AG04450 (cell line): Measurements from ENCODE around the gene ADAMTS19. TPM values are rescaled to one million over a fixed set of nuclear protein-coding genes. Genes with fewer than 3 reads are reported as not detected.

Experiments
- CTCF ChIA-PET: fragments of 300-600, 350-600 bp; formaldehyde crosslinking; extraction: SDS; loops from one replicate; lab custom pipeline; 2022; ENCODE audit warnings: antibody characterized with exemption, inconsistent platforms; lab: Charles Lee
- POLR2A ChIA-PET: fragments of 350-600 bp; formaldehyde crosslinking; extraction: SDS; loops from one replicate; lab custom pipeline; 2021; ENCODE audit warnings: antibody characterized with exemption, inconsistent platforms; lab: Yijun Ruan, JAX
- DNase-seq: peaks from one replicate; pipeline ENCODE4 v3.0.0-alpha.2; 2011; ENCODE audit warnings: low read depth, low spot score
- H3K27ac ChIP-seq: one replicate; pipeline ENCODE4 v1.5.1; 2012; ENCODE audit warnings: low read depth, low read length, control low read depth
- H3K27me3 ChIP-seq: one replicate; pipeline ENCODE4 v1.6.0; 2012; ENCODE audit warnings: low read length; ENCODE audit not compliant: control insufficient read depth, insufficient read depth
- H3K4me3 ChIP-seq: 2 replicates; pipeline ENCODE4 v1.5.1; 2011; ENCODE audit warnings: mild to moderate bottlenecking, low read depth, low read length, control low read depth
- H3K9me3 ChIP-seq: 2 replicates; pipeline ENCODE4 v1.5.1; 2012; ENCODE audit warnings: low read length; ENCODE audit not compliant: control insufficient read depth, insufficient read depth
- CTCF ChIP-seq: IDR thresholded peaks from 2 replicates; pipeline ENCODE4 v1.5.1; 2011; ENCODE audit warnings: low read depth, low read length, control low read depth, inconsistent platforms
- polyA plus RNA-seq: library from polyadenylated mRNA; depleted of rRNA; stranded (reverse); fragments of >200 nt; gene quantifications from 2 replicates; pipeline ENCODE4 v1.2.3, GENCODE V29; 2011

ADAMTS19 gene
- polyA plus RNA-seq, 1 experiment: 0.02 TPM

GRCh38 chr5:129763651-129764050 is 303.6 kb downstream of the ADAMTS19 start:
- CTCF ChIA-PET: interaction anchor here (1.5 to 6.5 kb wide), 2 partner anchors 8 to 101 kb away, joined by 6 to 87 read pairs; no protein-coding TSS in a partner anchor
- Histone ChIP-seq H3K4me3 (no peak overlapping the region), H3K27ac (no peak overlapping the region), H3K27me3 (no peaks in the 10 kb centered on the region), H3K9me3 (no peaks in the 10 kb centered on the region)
- TF ChIP-seq CTCF: no peak
- POLR2A ChIA-PET: no interaction called here
- DNase-seq: no peak

GRCh38 chr5:129766798-129767197 is 306.7 kb downstream of the ADAMTS19 start:
- H3K27ac ChIP-seq: no peak overlapping the region
- no peak for TF ChIP-seq CTCF
- ChIA-PET POLR2A (no interaction called here), CTCF (interaction anchor here (1.0 to 6.5 kb wide), 5 partner anchors 104 to 861 kb away, joined by 3 to 87 read pairs (median 4); no protein-coding TSS in a partner anchor)
- no peaks in the 10 kb centered on the region for H3K27me3 ChIP-seq
- H3K9me3 ChIP-seq: no peaks in the 10 kb centered on the region
- no peak overlapping the region for H3K4me3 ChIP-seq
- no peak for DNase-seq

GRCh38 chr5:129767927-129768380 is 307.9 kb downstream of the ADAMTS19 start:
- ChIA-PET POLR2A (no interaction called here), CTCF (interaction anchor here (0.6 to 6.5 kb wide), 22 partner anchors 8 to 1761 kb away, joined by 3 to 87 read pairs (median 4); no protein-coding TSS in a partner anchor)
- Histone ChIP-seq H3K27ac (peak overlapping the region; percentile 21), H3K4me3 (no peak overlapping the region), H3K9me3 (no peaks in the 10 kb centered on the region), H3K27me3 (no peaks in the 10 kb centered on the region)
- peak; percentile 100 for TF ChIP-seq CTCF
- peak; percentile 71 for DNase-seq

GRCh38 chr5:129768735-129769134 is 308.6 kb downstream of the ADAMTS19 start:
- no peak for DNase-seq
- POLR2A ChIA-PET: no interaction called here
- CTCF ChIA-PET: interaction anchor here (0.7 to 6.5 kb wide), 20 partner anchors 7 to 863 kb away, joined by 3 to 87 read pairs (median 4); no protein-coding TSS in a partner anchor
- no peaks in the 10 kb centered on the region for H3K27me3 ChIP-seq
- no peak overlapping the region for H3K4me3 ChIP-seq
- TF ChIP-seq CTCF: no peak
- H3K27ac ChIP-seq: no peak overlapping the region
- H3K9me3 ChIP-seq: no peaks in the 10 kb centered on the region

- ChIA-PET CTCF (interaction anchor here (0.7 to 6.5 kb wide), 20 partner anchors 7 to 871 kb away, joined by 3 to 85 read pairs (median 6); no protein-coding TSS in a partner anchor), POLR2A (no interaction called here)
- Histone ChIP-seq H3K27ac (no peak overlapping the region), H3K27me3 (no peaks in the 10 kb centered on the region), H3K4me3 (no peak overlapping the region), H3K9me3 (no peaks in the 10 kb centered on the region)
- no peak for TF ChIP-seq CTCF
- DNase-seq: no peak
Observed at GRCh38 chr5:129770024-129770820, 310.1 kb downstream of the ADAMTS19 start.
